Left ventricle myocardium inferior (tissue), 1 donor: ENCODE measurements around the gene NDUFB11. TPM values are rescaled to one million over a fixed set of nuclear protein-coding genes. Genes with fewer than 3 reads are reported as not detected.
"Not testable (repeated sequence)": the region's sequence is repeated elsewhere in the genome, so short reads cannot be mapped to it uniquely, and the experiment has no call there.

Experiments
- DNase-seq: peaks from one replicate; pipeline ENCODE4 v3.0.0-alpha.2; 2020
- H3K27ac ChIP-seq: fragments of 200-600 bp; replicated peaks from 2 replicates; pipeline ENCODE4 v1.8.0; 2021
- H3K27me3 ChIP-seq: fragments of 200-600 bp; 2 replicates; pipeline ENCODE4 v1.8.0; 2021; ENCODE audit warnings: low read depth
- H3K36me3 ChIP-seq: fragments of 200-600 bp; 2 replicates; pipeline ENCODE4 v1.8.0; 2021
- H3K4me1 ChIP-seq: fragments of 200-600 bp; 2 replicates; pipeline ENCODE4 v1.8.0; 2021
- H3K4me3 ChIP-seq: fragments of 200-600 bp; 2 replicates; pipeline ENCODE4 v1.8.0; 2021; ENCODE audit warnings: mild to moderate bottlenecking, moderate library complexity
- H3K9me3 ChIP-seq: fragments of 200-600 bp; replicated peaks from 2 replicates; pipeline ENCODE4 v1.8.0; 2021
- CTCF ChIP-seq: fragments of 200-600 bp; IDR thresholded peaks from 2 replicates; pipeline ENCODE4 v1.8.0; 2021; ENCODE audit warnings: antibody characterized with exemption, mild to moderate bottlenecking, borderline replicate concordance
- intact Hi-C: fragments of 100-400 bp; cut with micrococcal nuclease; formaldehyde crosslinking; loops from one replicate; pipeline ENCODE4 v1.11.0; 2022
- total RNA-seq: library from RNA; stranded (reverse); fragmentation: NEBNext Ultra II Directional; extraction: Animal tissue kit (Norgen Biotek cat#: 25700); gene quantifications from one replicate; pipeline ENCODE4 v1.2.1, GENCODE V29; 2021
- donor health status: DM: no; HTN: yes; CAD: no; lungs with severe emphysema.

NDUFB11 gene
- total RNA-seq, 1 donor from 2014 or later: 171 TPM

- H3K27ac ChIP-seq: peak overlapping the region; percentile 87
Measured at GRCh38 chrX:47129157-47129898, 15.2 kb downstream of the NDUFB11 start.

GRCh38 chrX:47124466-47124865 lies 20.0 kb downstream of the NDUFB11 start:
- intact Hi-C loops, H3K4me3 ChIP-seq, H3K27me3 ChIP-seq: not testable (repeated sequence)

More at GRCh38 chrX:47129157-47129898, 15.2 kb downstream of the NDUFB11 start:
- TF ChIP-seq CTCF: no peak
- no peaks in the 10 kb centered on the region for H3K27me3 ChIP-seq
- H3K4me3 ChIP-seq: peak overlapping the region; percentile 72
- intact Hi-C loops: no loop called here
- no peaks in the 10 kb centered on the region for H3K36me3 ChIP-seq
- no peaks in the 10 kb centered on the region for H3K9me3 ChIP-seq
- peaks cover 10% of the 10 kb centered on the region for H3K4me1 ChIP-seq
- DNase-seq: peak; percentile 90

GRCh38 chrX:47116551-47117110 lies 27.9 kb downstream of the NDUFB11 start:
- H3K9me3 ChIP-seq, H3K4me1 ChIP-seq, intact Hi-C loops, H3K4me3 ChIP-seq, H3K27me3 ChIP-seq, H3K27ac ChIP-seq, DNase-seq, H3K36me3 ChIP-seq: not testable (repeated sequence)

More at GRCh38 chrX:47124466-47124865, 20.0 kb downstream of the NDUFB11 start:
- not testable (repeated sequence) for DNase-seq, H3K9me3 ChIP-seq, H3K27ac ChIP-seq, H3K4me1 ChIP-seq, H3K36me3 ChIP-seq

GRCh38 chrX:47112316-47112954 lies 32.1 kb downstream of the NDUFB11 start:
- intact Hi-C loops: no loop called here
- no peak for TF ChIP-seq CTCF
- H3K9me3 ChIP-seq: no peaks in the 10 kb centered on the region

GRCh38 chrX:47110936-47111615 lies 33.4 kb downstream of the NDUFB11 start:
- not testable (repeated sequence) for H3K4me3 ChIP-seq, H3K4me1 ChIP-seq

More at GRCh38 chrX:47112316-47112954, 32.1 kb downstream of the NDUFB11 start:
- Histone ChIP-seq H3K4me1 (no peaks in the 10 kb centered on the region), H3K27ac (no peak overlapping the region), H3K27me3 (no peaks in the 10 kb centered on the region), H3K36me3 (no peaks in the 10 kb centered on the region), H3K4me3 (no peak overlapping the region)
- DNase-seq: no peak

GRCh38 chrX:47101206-47101605 lies 43.3 kb downstream of the NDUFB11 start:
- no peak for DNase-seq
- Histone ChIP-seq H3K9me3 (no peaks in the 10 kb centered on the region), H3K4me3 (no peak overlapping the region), H3K36me3 (no peaks in the 10 kb centered on the region), H3K27me3 (no peaks in the 10 kb centered on the region), H3K4me1 (no peaks in the 10 kb centered on the region), H3K27ac (no peak overlapping the region)
- no peak for TF ChIP-seq CTCF
- intact Hi-C loops: no loop called here

More at GRCh38 chrX:47110936-47111615, 33.4 kb downstream of the NDUFB11 start:
- H3K9me3 ChIP-seq, H3K36me3 ChIP-seq, intact Hi-C loops, DNase-seq, H3K27ac ChIP-seq, H3K27me3 ChIP-seq: not testable (repeated sequence)
